22Rv1 (cell line): ENCODE measurements around the gene MVK.

Source experiments
- ZFX ChIP-seq: fragments of 450-650 bp; IDR thresholded peaks from 2 replicates; pipeline ENCODE4 v1.6.1; 2017; ENCODE audit warnings: antibody characterized with exemption, borderline replicate concordance
- TF ChIP-seq, protein P1 (sequence below): fragments of 450-650 bp; IDR thresholded peaks from 2 replicates; pipeline ENCODE4 v1.5.1; 2017; ENCODE audit warnings: mild to moderate bottlenecking

GRCh38 chr12:109619002-109619604, 45.5 kb downstream of the MVK start:
- TF ChIP-seq, protein P1, sequence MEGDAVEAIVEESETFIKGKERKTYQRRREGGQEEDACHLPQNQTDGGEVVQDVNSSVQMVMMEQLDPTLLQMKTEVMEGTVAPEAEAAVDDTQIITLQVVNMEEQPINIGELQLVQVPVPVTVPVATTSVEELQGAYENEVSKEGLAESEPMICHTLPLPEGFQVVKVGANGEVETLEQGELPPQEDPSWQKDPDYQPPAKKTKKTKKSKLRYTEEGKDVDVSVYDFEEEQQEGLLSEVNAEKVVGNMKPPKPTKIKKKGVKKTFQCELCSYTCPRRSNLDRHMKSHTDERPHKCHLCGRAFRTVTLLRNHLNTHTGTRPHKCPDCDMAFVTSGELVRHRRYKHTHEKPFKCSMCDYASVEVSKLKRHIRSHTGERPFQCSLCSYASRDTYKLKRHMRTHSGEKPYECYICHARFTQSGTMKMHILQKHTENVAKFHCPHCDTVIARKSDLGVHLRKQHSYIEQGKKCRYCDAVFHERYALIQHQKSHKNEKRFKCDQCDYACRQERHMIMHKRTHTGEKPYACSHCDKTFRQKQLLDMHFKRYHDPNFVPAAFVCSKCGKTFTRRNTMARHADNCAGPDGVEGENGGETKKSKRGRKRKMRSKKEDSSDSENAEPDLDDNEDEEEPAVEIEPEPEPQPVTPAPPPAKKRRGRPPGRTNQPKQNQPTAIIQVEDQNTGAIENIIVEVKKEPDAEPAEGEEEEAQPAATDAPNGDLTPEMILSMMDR: no peak
- no peak for TF ChIP-seq ZFX
